Stimulated activated CD8-positive, alpha-beta memory T cell treated with anti-CD3 and anti-CD28 coated beads, Interleukin-15, amount 100 ng/mL, for 1 hour (primary cell): ENCODE results near the gene KLF7.

Experiments
- DNase-seq: peaks from one replicate; pipeline ENCODE4 v3.0.0-alpha.2; 2020; ENCODE audit warnings: low read depth

Gene KLF7

DNA sequence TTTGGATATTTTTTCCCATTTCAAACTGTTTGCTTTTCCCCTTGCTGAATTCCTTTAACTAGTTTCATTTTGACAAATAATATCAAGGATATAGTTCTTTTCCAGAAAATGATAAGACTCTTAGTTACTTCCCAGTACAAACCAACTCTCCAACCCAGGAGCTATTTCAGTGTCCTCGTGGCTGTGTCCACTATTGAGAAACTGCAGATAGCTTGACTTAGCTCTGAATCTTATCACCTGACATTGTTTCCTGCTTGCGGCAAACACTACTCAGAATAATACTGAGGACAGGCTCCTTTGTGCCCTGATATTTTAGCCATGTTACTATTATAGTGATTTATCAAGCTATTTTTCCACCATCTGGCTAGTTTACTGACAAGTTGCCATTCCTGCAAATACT, 74.6 kb downstream of the KLF7 start:
- no peak for DNase-seq

DNA sequence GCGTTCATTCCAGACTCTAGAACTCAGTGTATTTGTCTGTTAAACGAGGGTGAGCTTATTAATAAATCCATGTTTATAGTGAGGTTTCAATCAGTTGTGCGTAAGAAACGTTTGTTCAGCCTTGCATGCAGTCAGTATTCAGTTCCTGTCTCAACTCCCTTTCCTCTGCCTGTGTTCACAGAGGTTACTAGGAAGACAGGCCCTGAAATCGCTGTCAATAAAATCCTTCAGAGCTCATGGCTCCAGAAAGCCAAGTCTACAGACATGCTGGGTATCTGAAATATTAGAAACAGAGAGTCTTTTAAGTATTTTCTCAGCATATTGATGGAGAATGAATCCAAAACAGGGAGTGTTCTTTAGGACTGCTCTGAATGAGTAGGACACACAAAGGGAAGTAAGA, 75.4 kb downstream of the KLF7 start:
- no peak for DNase-seq

DNA sequence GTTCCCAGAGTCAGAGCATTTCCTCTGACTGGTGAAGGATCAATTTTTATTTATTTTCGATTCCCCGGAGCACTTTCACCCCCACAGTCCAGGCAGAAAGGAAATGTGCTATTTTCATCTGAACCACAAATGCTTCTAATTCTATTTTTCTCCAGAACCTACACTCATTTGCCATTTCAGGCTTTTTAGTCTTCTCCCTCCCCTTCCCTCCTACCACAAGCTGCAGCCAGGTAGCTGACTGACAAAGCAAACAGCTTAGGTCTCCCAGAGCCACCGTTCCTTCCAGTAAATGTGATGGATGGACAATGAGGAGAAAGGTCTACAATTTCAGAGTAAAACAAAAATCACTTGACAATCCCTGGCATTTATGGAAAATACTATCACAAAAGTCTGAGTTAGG, 76.9 kb downstream of the KLF7 start:
- DNase-seq: no peak

DNA sequence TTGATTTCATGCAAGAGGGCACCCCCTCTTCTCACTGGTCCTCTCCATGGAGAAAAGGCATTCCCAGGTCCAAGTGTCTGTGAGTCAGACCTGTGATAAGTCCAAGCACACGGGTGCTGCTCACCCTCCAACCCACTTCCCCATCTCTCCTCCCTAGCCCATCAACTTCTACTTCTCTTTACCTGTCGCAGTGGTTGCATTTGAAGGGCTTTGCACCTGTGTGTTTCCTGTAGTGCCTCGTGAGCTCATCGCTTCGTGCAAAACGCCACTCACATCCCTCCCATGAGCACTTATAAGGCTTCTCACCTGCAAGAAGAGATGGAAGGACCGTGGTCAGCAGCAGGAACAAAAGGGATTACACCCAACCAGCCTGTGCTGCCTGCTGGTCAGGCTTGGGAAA, 77.5 kb downstream of the KLF7 start:
- no peak for DNase-seq

DNA sequence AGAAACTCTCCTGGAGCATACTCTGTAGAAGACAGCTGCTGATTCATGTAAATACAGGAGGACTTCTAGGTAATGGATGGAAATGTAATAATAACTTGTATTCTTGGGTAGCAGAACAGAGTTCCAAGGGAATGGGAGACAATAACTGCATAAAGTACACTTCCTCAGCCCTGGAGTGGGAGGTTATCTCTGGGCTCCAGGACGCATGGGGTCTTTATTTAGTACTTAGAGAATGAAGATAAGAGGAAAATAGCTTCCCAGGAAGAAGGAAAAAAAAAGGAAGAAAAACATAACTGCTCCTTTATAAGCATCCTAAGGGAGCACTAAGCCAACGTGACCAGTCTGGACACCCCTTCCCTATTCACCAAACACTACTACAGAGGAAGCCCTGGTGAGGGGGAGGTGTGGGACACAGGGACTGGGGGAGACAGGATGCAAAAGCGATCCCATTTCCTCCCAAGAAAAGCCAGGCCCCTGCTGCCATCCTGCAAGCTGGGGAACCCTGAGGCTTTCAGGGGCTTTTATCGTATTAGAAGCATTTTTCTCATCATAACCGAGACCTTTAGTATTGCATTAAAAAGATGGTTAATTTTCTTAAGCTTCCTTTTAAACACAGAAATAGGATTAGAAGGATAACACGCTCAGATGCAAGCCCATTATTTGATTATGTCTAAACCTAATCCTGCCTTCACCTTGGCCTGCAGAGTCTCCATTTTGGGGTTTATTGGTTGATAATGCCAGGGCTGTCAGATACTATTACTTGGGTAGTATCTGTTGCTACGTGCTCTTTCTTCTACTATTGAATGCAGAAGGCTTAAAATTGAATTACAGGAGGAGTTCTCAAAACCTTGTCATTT, 78.5 kb downstream of the KLF7 start:
- no peak for DNase-seq

DNA sequence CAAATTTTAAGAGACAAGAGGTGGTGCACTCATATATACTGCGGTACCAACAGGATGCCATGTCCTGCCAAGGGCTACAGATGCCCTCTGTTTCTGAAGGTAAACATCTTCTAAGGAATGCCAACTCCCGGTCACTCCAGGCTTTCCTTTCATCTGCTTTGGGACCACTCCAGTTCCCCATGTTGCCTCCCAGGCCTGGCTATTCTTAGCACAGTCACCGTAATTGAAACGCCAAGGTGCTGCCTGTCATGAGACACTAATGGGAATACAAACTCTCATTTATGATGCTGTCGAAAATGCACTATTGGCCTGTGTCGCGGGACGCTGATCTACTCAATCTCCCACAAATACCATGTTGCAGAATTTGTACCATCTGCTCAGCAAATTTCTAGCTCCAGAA, 79.6 kb downstream of the KLF7 start:
- no peak for DNase-seq

DNA sequence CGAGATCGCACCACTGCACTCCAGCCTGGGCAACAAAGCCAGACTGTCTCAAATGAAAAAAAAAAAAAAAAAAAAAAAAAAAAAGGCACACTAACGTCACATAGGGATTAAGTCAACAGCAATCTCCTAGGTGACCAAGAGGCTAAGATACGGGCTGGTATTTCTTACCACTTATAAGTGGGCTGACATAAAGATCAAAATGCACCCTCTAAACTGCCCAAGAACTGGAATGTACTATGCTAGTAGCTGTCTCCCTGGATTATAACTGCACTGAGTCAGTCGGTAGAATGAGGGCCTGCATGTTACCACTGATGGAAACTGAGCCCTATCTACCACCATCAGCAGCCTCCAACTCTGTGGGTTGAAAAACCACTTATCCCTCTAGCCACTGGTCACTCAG, 80.6 kb downstream of the KLF7 start:
- no peak for DNase-seq

DNA sequence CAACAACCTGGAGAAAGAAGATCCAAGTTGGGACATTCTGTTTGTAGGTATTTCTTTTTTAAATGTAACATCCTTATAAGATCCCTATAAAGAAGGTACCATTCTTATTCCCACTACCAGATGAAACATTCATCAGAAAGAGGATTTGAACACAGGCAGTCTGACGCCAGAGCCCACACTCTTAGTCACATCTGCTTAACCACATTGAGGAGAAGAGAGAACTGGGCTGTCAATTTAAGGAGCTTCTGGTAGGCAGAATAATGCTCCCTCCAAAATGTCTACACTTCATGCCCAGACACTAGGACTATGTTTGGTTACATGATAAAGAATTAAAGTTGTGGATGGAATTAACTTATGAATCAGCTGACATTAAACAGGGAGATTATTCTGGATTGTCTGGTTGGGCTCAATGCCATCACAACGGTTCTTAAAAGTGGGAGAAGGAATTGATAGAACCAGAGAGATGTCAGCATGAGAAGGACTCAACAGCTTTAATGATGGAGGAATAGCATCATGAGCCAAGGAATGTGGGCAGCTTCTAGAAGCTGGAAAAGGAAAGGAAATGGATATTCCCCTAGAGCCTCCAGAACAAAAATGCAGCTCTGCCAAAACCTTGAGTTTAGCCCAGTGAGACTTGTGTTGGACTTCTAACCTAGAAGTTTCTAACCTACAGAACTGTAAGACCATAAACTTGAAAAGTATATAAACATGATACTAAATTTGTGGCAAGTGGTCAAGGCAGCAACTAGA, 82.2 kb downstream of the KLF7 start:
- DNase-seq: no peak

DNA sequence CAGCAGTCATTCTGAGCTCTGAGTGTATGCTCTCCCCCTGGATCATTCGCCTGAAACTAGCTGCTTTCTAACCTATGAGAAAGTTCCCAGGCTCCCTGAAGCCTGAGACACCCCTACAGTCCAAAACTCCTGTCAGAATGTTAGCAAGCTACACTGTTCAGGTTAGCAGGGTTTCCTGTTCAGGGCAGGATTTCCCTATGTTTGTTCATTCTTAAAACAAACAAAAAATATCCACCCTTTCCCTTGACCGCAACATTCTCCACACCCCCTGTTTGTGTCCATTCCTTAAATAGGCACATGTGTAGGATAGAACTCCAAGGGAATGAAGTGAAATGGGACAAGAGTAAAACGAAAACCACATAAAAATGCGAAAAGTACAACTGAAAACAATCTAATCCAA, 83.1 kb downstream of the KLF7 start:
- DNase-seq: no peak

DNA sequence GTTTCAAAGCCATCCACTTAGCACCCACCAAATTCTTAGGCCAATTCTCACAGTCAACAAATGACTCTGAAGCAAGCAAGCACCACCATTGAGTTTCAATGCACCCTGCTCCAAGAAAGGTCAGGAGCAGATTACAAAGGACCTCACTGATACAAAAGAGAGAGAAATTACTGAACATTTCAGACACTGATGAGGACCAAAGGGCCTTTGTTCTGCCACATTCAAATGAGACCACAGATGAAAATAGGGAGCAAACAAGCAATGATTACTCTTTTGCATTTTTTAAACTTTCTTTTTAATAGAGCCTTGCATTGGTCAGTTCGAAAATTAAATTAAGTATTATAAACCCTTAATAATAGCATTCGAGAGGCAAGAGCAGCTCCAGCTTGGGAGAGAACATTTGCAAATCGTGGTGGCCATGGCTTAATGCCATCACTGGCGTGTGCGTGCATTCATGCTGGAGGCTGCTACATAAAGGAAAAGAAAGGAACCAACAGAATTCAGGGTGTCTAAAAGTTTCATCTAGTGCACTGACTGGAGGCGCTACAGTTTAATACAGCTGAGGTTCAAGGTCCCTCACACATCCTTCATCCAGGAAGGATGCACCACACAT, 87.5 kb downstream of the KLF7 start:
- DNase-seq: no peak

DNA sequence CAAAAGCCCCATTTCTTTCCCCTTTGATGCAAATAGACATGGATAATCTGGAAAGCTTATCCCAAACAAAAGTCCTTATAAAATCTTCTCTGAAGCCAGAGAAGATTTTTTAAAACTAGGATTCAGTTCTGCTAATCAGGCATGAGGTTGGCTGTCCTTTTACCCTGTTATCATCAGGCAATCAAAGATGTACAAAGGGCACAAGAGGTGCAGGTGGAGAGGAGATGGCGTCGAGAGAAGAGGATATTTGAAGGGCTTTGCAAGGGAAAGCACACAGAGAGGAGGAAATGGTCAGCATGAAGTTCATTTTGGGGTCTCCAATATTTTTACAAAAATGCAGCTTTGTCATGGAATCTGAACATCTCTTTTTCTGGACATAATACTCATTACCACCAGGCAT, 88.5 kb downstream of the KLF7 start:
- no peak for DNase-seq

DNA sequence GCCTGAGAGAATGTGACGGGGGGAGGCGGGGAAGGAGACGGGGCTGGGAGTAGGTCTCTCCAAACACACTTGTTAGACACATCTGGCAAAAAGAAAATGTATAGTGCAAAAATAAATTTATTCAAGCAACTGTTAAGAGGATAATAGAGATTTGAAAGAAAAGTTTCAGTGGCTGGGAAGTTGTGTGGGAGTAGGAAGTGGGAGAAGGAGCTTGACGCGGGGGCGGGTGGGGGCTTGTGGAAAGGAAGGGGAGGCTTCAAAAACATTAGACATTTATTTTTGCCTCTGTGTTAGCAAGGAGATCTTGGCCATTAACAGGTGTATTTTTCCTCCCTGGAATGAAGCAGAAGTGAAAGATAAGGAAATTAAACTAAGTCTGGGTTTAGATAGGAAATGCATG, 90.3 kb downstream of the KLF7 start:
- no peak for DNase-seq

DNA sequence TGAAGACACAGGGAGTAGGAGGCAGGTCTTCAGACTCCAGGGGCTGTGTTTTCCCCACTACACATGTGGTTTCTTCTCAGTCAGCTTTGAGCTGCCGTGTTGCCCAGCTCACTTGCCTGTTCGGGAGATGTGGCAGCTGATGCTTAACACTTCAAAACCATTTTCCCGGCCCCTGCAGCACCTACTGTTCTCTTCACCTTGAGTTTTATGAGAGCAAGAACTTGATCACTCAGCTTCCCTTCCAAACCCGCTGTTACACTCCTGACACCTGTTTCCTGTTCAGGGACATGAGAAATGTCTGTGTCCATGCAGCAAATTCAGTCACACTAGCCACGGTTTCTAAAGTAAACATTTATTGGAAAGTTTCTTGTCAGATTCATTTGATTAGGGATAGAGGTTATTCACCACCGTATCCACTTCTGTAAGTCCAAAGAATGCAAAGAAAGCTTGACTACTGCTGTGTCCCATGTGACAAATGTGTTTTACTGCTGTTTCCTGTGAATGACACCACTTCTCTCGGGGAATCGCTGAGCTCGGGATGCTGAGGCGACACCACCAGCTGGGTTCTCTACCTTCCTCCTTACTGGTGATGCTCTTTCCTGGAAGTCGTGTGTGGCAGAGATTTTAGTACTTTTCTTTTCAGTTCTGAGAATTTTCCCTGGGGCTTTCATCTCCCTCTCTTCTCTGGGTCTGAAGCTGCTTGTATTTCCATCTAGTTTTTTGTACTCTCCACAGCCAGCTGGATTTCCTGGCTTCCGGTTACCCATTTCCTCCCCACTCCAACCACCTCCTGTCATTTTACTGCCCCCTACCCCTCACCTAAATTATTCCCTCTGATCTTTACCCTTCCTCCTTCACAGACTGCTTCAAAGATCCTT, 91.7 kb downstream of the KLF7 start:
- DNase-seq: no peak

DNA sequence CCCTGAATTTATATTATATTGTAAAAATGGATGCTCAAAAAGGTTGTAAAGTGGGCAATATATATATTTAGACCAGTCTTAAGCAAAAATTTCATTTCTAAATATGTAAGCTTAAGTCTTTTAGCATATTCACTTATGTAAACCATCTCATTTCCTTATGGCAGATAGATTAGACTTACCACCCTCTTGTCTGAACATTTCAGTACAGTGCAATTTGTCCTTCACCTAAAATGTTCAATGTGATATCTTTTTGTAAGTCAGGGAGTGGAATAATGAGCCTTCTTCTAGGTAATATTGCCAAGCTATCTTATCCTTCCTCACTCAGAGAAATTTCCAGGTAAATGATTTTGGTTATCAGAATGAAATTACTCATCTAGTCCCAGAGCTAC, 92.3 kb downstream of the KLF7 start:
- no peak for DNase-seq

DNA sequence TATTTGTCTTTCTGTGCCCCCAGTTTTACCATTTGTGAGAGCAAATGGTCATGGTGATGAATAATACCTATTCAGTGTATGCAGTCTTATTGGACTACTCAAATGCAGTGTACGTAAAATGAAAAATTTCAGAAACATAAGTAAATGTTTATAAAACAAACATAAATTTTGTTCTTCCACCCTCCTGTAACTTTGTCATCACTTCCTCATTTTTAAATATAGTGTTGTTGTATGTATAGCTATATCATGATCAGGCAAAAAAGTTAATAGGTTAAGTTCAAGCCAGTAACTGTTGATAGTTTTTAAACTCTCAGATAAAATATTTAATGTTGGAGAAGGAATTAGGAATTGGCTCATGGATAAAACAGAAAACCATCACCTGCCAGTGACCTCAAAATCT, 93.2 kb downstream of the KLF7 start:
- DNase-seq: no peak

DNA sequence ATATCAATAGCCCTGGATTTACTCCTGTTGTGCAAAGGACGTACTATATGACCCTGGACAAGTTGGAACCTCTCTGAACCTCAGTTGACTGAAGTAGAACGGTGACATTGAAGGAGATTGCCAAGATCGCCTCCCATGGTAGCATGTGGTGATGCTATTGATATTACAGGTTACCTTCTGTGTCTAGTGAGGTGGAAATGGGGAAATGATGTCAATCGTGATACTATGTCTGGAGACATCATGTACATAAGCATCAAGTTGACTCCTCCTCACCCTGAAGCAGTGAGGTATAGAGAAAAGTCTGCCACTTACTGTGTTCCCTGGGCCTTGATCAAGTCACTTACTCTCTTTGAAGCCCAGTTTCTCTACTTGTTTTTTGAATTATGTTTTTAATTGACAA, 93.9 kb downstream of the KLF7 start:
- DNase-seq: no peak

DNA sequence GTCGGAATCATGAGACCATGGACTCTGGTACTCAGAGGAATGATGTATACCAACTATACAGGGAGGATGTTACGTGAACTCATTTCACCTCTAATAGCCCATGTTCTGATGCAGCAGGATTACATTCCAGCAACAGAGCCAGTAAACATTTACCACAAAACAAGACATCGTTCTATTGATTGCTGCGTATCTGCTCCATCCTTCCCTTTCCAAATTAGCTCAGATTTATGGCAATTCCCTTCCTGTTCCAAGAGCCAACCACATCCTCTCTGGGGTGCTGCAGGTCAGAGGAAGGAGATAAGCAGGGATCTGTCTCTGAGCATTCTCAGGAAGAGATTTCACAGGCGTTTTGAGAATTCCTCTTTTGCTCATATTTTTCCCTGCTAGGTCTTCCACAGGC, 98.3 kb downstream of the KLF7 start:
- no peak for DNase-seq

DNA sequence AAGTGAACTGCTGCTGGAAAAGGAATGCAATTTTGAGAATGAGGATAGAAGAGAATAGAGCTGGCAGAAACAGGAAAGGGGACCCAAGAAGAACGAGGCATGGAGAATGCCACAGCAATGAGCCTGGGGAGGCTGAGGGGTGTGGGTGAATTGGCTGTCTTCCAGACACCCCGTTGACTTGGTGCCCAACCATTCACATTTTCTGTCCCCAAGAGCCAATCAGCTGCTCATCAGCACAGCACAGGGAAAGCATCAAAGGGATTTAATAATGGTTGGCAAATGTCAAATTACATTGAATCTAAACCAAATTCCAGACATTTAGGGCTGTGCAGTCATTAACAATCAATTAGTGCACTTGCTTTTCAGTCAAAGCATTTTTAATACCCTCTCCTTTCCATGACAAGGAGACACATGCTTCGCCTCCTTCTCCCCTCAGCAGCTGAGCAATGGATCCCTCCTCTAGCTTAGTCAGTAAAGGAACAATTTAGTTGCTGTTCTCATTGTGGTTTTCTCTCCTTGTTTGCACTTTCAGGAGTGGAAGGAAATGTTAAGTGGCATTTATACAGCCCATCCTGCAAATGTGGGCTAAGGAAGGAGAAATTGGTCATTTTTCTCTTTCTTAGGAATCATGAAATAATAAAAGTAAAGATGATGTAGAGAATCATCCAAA, 98.8 kb downstream of the KLF7 start:
- DNase-seq: no peak

DNA sequence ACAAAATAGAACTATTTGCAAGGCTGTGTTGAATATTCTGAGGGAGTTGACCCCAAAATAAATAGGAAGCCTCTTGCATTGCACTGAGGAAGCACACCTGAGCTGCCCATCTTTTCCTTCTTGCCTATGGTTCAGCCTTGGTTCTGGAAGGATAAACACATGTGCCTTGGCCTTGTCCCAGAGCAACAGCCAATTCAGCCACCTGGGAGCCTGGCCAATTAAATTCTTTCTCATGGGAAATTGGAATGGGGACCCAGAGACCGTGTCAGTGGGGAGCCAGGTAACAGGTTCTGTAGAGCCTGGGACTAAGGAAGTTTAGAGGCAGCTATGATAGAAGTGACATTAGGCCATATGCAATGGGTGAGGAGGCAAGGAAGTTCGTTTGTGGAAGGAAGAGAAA, 99.6 kb downstream of the KLF7 start:
- DNase-seq: no peak

DNA sequence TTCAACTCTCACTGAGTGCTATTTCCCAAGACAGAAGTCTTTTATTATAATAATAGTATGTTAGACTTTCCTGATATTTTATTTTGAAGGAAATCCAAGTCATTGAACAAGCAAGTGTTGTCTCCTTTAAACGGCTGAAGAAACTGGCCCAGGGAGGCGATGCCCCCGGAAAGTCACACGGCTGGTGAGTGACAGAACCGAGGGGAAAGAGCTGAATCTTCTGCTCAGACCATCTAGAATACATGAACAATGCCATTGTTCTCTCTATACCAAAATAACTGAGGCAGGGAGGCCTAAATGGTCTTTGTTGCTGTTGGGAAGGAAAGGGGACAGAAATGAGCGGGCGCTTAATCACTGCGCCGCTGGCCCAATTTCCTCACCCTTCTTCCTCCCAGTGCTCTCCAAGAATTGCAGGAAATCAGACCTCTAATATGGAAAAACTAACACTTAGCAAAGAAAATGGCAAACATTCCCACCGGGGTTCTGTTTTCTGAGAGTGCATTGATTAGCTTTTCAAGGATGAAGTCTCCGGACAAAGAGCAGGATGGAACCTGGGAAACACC, 101.5 kb downstream of the KLF7 start:
- DNase-seq: no peak

DNA sequence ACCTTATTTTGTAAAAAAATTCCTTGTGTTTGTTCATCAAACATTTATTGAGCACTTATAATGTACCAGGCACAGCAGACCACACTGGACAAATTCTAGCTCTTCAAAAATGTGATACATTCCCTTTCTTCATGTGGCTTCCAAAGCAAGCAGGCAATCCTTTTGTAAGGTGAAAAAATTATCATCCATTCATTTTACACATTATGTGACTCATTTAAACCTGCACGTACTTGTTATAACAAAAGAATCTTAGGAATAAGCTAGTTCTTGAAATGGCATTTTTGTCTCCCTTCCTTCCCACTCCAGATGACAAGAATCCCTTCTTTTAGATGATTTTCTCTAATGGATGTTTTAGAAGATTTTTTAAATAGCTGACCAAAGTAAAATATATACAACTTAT, 104.6 kb downstream of the KLF7 start:
- no peak for DNase-seq
